ENCODE measurements around the gene RNASEH2B. TPM values are rescaled to one million over a fixed set of nuclear protein-coding genes. Genes with fewer than 3 reads are reported as not detected.

Gene RNASEH2B
- total RNA-seq, 2 experiments from 2014 or later, result 68.4 to 81.3 TPM

DNA sequence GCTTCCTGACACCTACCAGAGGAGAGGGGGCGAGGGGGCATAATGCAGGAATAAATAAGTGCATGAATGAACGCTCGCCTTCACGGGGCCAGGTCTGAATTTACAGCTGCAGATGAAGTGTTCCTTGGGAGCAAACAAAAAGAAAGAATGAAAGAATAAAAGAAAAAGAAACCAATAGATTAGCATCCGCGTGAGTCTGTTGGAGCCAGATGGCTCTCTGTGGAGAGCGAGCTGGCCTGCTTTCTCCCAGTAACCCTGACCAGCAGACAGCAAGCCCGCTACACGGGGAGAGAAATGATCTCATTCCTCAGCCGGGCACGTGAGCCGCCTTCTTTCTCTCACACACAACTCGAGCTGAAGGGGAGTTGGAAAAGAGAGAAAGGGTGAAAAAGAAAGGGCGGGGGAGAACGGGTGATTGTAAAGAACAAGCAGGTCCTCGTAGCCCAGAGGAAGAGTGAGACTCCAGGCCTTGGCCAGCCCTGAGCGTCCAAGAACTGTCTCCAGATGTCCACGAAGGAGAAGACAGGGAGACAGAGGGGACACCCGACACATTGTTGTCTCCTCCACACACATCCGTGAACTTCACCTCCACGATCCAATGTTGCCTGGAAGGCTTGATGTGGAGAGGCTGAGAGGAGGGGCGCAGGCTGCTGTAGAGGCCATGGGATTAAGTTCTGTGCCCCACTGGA, 81.4 kb downstream of the RNASEH2B start:
- no peaks in the 10 kb centered on the region for H3K36me3 Mint-ChIP-seq
- H3K4me3 Mint-ChIP-seq, result no peak overlapping the region
- H3K27me3 Mint-ChIP-seq, result no peaks in the 10 kb centered on the region
- no peaks in the 10 kb centered on the region for H3K9me3 Mint-ChIP-seq
- DNase-seq, result no peak
- H3K4me1 Mint-ChIP-seq, result peaks cover 24% of the 10 kb centered on the region
- no peak overlapping the region for H3K27ac Mint-ChIP-seq

- H3K4me1 Mint-ChIP-seq, result peaks cover 24% of the 10 kb centered on the region
- H3K9me3 Mint-ChIP-seq, result no peaks in the 10 kb centered on the region
- H3K27ac Mint-ChIP-seq, result peak overlapping the region; percentile 46
- no peak overlapping the region for H3K4me3 Mint-ChIP-seq
- peak; percentile 30 for DNase-seq
- H3K36me3 Mint-ChIP-seq, result no peaks in the 10 kb centered on the region
- H3K27me3 Mint-ChIP-seq, result no peaks in the 10 kb centered on the region
These were observed 82.3 kb downstream of the RNASEH2B start for GRCh38 chr13:50991579-50992521.

DNA sequence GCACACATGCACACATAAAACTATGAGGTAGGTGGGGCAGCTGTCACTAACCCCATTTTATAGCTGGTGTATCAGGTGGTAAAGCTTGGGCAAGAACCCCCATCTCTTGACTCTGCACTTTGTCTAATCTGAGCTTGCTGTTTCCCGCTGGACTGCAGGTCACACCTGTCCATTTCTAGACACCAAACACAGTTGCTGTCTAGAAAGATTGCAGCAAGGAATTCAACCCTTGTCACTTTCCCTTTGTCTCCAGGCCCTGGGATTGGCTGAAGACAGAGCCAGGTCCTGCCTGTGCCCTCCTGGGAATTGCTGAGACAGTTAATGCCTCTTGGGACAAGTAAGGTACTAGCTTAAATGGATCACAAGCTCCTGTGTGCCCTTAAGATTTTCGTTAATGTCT, 83.8 kb downstream of the RNASEH2B start:
- H3K4me1 Mint-ChIP-seq, result peaks cover 24% of the 10 kb centered on the region
- H3K4me3 Mint-ChIP-seq, result no peak overlapping the region
- no peaks in the 10 kb centered on the region for H3K36me3 Mint-ChIP-seq
- no peaks in the 10 kb centered on the region for H3K9me3 Mint-ChIP-seq
- no peak overlapping the region for H3K27ac Mint-ChIP-seq
- H3K27me3 Mint-ChIP-seq, result no peaks in the 10 kb centered on the region
- no peak for DNase-seq

DNA sequence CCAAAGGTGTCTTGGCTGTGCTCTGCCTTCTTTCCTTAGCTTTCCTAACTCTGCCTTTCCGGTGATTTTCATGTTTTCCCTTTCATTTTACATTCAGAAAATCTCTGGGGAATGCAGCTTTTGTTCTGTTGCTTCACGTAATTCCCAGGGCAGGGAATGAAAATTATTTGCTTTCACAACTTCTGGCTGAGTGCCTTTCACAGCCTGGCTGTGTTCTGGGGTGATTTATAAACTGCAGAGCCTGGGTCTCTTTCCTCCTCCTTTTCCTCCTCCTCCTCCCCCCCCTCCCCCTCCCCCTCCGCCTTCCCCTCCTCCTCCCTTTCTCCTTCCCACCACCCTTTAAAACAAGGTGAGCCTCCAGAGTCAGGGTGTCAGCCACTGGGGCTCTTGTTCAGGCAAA, 84.3 kb downstream of the RNASEH2B start:
- Mint-ChIP-seq H3K27me3 (no peaks in the 10 kb centered on the region), H3K27ac (no peak overlapping the region), H3K4me1 (peaks cover 24% of the 10 kb centered on the region), H3K9me3 (no peaks in the 10 kb centered on the region), H3K4me3 (no peak overlapping the region), H3K36me3 (no peaks in the 10 kb centered on the region)
- no peak for DNase-seq

GRCh38 chr13:50994651-50995050, 85.1 kb downstream of the RNASEH2B start:
- Mint-ChIP-seq H3K27me3 (no peaks in the 10 kb centered on the region), H3K4me1 (peaks cover 24% of the 10 kb centered on the region), H3K4me3 (no peak overlapping the region), H3K9me3 (no peaks in the 10 kb centered on the region), H3K36me3 (no peaks in the 10 kb centered on the region), H3K27ac (no peak overlapping the region)
- no peak for DNase-seq

GRCh38 chr13:50995854-50996253, 86.3 kb downstream of the RNASEH2B start:
- no peak for DNase-seq
- peaks cover 20% of the 10 kb centered on the region for H3K4me1 Mint-ChIP-seq
- no peaks in the 10 kb centered on the region for H3K36me3 Mint-ChIP-seq
- no peak overlapping the region for H3K27ac Mint-ChIP-seq
- H3K9me3 Mint-ChIP-seq, result no peaks in the 10 kb centered on the region
- H3K4me3 Mint-ChIP-seq, result no peak overlapping the region
- no peaks in the 10 kb centered on the region for H3K27me3 Mint-ChIP-seq

DNA sequence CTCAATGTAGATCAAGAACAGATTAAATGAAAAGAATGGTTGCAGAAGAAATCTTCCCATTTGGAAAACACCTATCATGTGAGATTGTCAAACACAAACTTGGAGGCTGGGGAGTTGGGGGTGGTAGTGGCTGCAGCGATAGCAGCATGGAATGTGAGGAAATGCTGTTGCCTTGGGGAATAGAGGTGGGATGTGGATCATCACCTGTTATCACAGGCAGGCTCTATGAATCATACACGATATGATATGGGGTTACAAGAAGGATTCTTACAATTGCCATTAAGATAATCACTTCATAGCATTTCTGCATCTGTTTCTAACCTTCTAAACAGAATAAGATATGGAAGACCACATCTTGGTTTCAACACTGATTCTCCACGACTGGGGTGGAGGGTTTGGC, 88.7 kb downstream of the RNASEH2B start:
- Mint-ChIP-seq H3K36me3 (no peaks in the 10 kb centered on the region), H3K27me3 (no peaks in the 10 kb centered on the region), H3K4me1 (no peaks in the 10 kb centered on the region), H3K9me3 (no peaks in the 10 kb centered on the region), H3K4me3 (no peak overlapping the region), H3K27ac (no peak overlapping the region)
- no peak for DNase-seq

DNA sequence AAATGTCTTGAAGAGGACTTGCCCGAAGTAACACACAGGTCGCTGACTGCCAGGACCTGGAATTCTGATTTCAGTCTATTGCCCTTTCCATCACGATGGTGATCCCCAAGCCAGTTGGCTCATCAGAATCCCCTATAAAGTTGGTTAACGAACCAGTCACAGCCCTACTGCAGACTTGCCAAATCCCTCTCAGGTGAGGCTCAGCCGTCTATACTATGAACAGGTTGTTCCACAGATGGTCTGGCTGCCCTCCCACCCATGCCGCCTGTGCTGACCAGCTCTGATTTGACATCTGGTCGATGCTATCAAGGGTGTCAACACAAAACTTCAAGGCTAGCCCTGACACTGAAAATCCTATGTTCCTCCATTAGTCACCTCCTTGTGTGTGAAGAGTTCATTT, 90.0 kb downstream of the RNASEH2B start:
- Mint-ChIP-seq H3K27ac (no peak overlapping the region), H3K27me3 (peaks cover 6% of the 10 kb centered on the region), H3K4me1 (no peaks in the 10 kb centered on the region), H3K36me3 (no peaks in the 10 kb centered on the region), H3K4me3 (no peak overlapping the region), H3K9me3 (no peaks in the 10 kb centered on the region)
- no peak for DNase-seq

GRCh38 chr13:51000061-51000460, 90.5 kb downstream of the RNASEH2B start:
- no peak for DNase-seq
- Mint-ChIP-seq H3K9me3 (no peaks in the 10 kb centered on the region), H3K4me3 (no peak overlapping the region), H3K36me3 (no peaks in the 10 kb centered on the region), H3K27ac (no peak overlapping the region), H3K27me3 (peaks cover 6% of the 10 kb centered on the region), H3K4me1 (no peaks in the 10 kb centered on the region)

- peaks cover 6% of the 10 kb centered on the region for H3K27me3 Mint-ChIP-seq
- no peak for DNase-seq
- H3K27ac Mint-ChIP-seq, result no peak overlapping the region
- no peaks in the 10 kb centered on the region for H3K4me1 Mint-ChIP-seq
- H3K4me3 Mint-ChIP-seq, result no peak overlapping the region
- no peaks in the 10 kb centered on the region for H3K36me3 Mint-ChIP-seq
- H3K9me3 Mint-ChIP-seq, result no peaks in the 10 kb centered on the region
These were observed 91.1 kb downstream of the RNASEH2B start for GRCh38 chr13:51000571-51001260.

GRCh38 chr13:51001335-51001734, 91.7 kb downstream of the RNASEH2B start:
- Mint-ChIP-seq H3K4me3 (no peak overlapping the region), H3K4me1 (no peaks in the 10 kb centered on the region), H3K27me3 (peaks cover 6% of the 10 kb centered on the region), H3K36me3 (no peaks in the 10 kb centered on the region), H3K27ac (no peak overlapping the region), H3K9me3 (no peaks in the 10 kb centered on the region)
- DNase-seq, result no peak

DNA sequence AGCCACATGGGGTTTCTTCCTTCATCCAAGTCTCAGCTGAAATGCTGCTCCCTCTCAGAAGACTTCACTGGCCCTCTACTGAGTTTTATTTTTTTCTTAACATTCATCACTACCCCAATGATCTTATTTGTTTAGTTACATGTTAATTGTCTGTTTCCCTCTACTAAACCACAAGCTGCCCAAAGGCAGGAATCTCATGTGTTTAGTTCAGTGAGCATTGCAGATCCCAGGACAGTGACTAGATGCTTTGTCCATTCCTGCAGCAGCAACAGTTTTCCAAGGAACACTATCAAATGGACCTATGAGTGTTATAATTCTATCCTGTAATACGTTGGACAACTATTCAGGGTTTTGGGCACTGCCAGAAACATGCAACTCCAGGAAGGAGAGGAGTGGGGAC, 93.1 kb downstream of the RNASEH2B start:
- Mint-ChIP-seq H3K36me3 (no peaks in the 10 kb centered on the region), H3K4me1 (no peaks in the 10 kb centered on the region), H3K27me3 (peaks cover 6% of the 10 kb centered on the region), H3K27ac (no peak overlapping the region), H3K4me3 (no peak overlapping the region), H3K9me3 (no peaks in the 10 kb centered on the region)
- no peak for DNase-seq

GRCh38 chr13:51003642-51004041, 94.1 kb downstream of the RNASEH2B start:
- peaks cover 6% of the 10 kb centered on the region for H3K27me3 Mint-ChIP-seq
- H3K4me3 Mint-ChIP-seq, result no peak overlapping the region
- no peaks in the 10 kb centered on the region for H3K4me1 Mint-ChIP-seq
- H3K36me3 Mint-ChIP-seq, result no peaks in the 10 kb centered on the region
- no peak overlapping the region for H3K27ac Mint-ChIP-seq
- H3K9me3 Mint-ChIP-seq, result no peaks in the 10 kb centered on the region
- no peak for DNase-seq

GRCh38 chr13:51004111-51004865, 94.7 kb downstream of the RNASEH2B start:
- no peaks in the 10 kb centered on the region for H3K36me3 Mint-ChIP-seq
- no peaks in the 10 kb centered on the region for H3K9me3 Mint-ChIP-seq
- no peak for DNase-seq
- no peaks in the 10 kb centered on the region for H3K4me1 Mint-ChIP-seq
- H3K4me3 Mint-ChIP-seq, result no peak overlapping the region
- H3K27ac Mint-ChIP-seq, result no peak overlapping the region
- H3K27me3 Mint-ChIP-seq, result peaks cover 6% of the 10 kb centered on the region
